HG03460 (cell line): ENCODE data around the gene BGLAP.
A peak's percentile ranks its signal among the peaks of the same experiment; 100 is the strongest.

Experiments used
- ATAC-seq: cut with Tn5 transposase; IDR thresholded peaks from one replicate; pipeline ENCODE4 v1.9.1; 2021; ENCODE audit not compliant: unreplicated experiment

The BGLAP gene

GRCh38 chr1:156226116-156226538, 15.9 kb upstream of the BGLAP start:
- peak; percentile 59 for ATAC-seq

DNA sequence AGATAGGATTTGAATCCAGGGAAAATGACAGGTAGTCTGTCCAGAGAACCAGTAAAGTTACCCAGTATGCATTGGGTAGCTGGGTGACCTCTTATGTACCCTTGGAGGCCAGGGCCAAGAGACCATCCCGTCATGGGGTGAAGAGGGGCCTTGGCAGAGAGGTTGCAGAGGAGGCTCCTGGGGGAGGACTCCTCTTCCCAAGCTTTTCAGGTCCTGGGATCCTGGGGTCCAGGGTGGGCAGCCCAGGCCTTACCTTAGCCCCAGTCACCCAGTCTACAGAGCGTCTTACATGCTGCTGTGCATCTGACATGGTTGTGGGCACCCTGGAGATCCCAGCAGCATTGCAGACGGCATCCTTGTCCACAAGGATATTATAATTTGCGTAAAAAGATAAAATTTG, 15.2 kb upstream of the BGLAP start:
- no peak for ATAC-seq

DNA sequence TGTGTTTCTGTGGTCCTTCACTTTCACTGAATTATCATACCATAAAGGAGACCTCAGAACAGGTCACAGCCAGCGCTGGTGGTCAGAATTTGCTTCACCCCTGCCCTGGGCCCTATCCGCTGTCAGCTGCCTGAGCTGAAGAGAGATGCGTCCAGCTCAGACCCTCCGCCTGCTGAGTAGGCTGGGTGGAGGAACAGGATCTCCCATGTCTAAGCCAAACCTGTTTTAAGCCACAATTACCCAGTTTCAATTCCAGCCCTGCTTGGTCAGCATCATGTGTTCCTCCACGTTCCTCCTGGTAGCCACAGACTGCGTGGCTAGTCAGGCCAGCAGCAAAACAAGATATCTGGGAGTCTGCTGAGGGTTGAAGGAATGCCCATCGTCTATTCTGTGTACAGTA, 13.5 kb upstream of the BGLAP start:
- no peak for ATAC-seq

DNA sequence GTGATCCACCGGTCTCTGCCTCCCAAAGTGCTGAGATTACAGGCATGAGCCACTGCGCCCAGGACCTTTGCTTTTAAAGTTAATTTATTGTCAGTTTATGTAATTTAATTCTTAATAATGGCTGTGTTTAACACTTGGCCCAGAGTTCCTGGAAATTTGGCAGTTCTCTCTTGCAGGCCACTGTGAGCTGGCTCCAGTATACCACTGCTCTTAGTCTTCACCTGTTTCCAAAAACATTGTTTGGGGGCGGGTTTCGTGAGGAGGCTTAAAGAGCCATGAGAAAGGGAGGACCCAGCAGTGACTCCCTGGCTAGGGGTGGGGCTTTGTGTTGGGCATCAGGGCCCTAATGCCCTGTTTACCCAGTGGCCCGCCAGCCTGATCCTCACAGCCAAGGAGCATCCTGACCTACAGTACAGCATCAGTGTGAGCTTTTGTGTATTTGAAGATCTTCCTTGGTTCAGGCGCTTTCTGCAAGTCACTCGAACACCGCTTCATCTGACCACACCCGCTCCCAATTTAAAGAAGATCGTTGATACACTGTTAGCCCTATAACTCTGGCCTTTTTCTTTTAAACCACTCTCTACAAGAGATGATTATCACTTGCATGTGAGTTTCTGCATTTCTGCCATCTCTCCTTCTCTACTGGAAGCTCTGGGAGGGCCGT, 12.0 kb upstream of the BGLAP start:
- no peak for ATAC-seq

GRCh38 chr1:156230473-156230837, 11.5 kb upstream of the BGLAP start:
- ATAC-seq = no peak

DNA sequence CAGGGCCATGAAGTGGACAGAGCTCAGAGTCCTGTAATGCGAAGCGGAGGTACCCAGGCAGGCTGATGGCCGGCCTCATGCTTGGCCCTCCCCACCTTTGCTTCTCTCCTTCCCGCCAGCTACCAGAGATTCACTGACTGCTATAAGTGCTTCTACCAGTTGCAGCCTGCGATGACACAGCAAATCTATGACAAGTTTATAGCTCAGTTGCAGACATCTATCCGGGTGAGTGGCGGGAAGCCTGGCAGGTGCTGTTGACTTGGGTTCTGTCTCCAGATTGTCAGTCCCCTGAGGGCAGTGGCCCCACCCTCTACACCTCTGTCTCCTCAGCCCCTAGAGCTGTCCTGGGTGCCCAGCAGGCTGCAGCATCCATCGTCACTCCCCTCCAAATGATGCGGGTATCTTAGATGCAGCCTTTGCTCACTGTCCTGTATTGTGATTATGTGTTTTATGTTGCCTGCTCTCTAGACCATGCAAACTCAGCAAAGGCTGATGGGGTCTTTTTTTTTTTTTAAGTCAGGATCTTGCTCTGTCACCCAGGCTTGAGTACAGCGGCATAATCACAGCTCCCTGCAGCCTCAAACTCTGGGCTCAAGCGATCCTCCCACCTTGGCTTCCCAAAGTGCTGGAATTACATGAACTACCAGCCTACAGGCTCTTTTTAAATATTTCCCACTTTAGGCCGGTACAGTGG, 9.6 kb upstream of the BGLAP start:
- no peak for ATAC-seq

- ATAC-seq = no peak
Observed at GRCh38 chr1:156233426-156234127, 8.4 kb upstream of the BGLAP start.

DNA sequence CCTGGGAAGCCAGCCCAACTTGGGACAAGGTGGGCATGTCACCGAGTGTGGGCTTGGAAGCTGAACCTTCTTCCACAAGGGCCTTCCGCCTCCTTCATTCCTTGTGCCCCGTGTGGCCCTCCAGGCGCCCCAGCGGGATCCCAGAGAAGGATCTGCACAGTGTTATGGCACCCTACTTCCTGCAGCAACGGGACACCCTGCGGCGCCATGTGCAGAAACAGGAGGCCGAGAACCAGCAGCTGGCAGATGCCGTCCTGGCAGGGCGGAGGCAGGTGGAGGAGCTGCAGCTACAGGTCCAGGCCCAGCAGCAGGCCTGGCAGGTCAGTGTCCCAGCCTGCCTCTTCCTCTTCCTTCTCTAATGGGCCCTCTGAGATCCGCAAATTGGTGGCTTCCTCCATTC, 5.8 kb upstream of the BGLAP start:
- no peak for ATAC-seq

- ATAC-seq = no peak
Observed at GRCh38 chr1:156238248-156238647, 3.7 kb upstream of the BGLAP start.

DNA sequence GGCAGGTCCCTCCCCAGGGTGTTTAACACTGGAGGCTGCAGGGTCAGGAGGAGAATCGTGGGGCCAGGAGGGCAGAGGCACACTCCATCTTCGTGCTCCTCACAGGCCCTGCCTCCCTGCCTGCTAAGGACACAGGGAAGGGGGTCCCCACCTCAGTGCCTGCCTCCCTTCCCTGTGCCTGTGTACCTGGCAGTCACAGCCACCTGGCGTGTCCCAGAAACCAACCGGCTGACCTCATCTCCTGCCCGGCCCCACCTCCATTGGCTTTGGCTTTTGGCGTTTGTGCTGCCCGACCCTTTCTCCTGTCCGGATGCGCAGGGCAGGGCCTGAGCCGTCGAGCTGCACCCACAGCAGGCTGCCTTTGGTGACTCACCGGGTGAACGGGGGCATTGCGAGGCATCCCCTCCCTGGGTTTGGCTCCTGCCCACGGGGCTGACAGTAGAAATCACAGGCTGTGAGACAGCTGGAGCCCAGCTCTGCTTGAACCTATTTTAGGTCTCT, 623 bp upstream of the BGLAP start:
- ATAC-seq = no peak

GRCh38 chr1:156242738-156243137, 754 bp downstream of the BGLAP start:
- ATAC-seq = no peak

DNA sequence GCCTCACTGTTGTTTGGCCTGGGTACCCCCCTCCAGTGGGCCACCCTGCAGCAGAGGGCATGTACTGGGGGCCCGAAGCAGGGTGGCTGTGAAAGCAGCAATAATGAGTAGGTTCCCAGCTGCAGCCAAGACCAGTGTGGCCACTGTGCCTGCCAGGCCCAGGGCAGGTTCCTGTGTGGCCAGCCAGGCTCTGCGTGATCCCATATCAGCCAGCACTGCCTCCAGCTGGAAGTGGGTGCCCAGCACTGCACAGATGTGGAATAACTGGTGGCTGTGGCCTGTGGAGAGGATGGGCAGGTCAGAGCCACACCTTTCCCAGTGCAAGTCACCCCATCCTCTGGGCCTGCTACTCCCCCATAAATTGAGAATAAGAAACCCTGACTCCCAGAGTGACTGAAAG, 2.1 kb downstream of the BGLAP start:
- ATAC-seq = no peak

DNA sequence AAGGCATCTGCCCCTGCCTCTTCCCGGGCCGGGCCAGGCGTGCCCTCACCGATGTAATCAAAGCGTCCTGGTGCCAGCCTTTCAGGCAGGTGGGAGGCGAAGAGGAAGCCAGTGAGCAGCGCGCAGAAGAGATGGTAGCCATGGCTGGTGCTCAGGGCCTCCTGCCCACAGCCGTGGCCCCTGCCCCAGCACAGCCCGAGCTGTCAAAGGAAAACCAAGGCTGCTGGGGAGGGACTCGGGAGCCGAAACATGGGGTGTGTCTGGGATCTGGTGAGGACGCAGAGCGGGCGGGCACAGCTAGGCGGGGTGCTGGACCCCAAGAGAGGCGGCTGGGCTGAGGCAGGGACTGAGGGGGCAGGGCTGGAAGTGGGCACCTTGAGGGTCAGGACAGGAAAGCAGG, 2.7 kb downstream of the BGLAP start:
- ATAC-seq = no peak

DNA sequence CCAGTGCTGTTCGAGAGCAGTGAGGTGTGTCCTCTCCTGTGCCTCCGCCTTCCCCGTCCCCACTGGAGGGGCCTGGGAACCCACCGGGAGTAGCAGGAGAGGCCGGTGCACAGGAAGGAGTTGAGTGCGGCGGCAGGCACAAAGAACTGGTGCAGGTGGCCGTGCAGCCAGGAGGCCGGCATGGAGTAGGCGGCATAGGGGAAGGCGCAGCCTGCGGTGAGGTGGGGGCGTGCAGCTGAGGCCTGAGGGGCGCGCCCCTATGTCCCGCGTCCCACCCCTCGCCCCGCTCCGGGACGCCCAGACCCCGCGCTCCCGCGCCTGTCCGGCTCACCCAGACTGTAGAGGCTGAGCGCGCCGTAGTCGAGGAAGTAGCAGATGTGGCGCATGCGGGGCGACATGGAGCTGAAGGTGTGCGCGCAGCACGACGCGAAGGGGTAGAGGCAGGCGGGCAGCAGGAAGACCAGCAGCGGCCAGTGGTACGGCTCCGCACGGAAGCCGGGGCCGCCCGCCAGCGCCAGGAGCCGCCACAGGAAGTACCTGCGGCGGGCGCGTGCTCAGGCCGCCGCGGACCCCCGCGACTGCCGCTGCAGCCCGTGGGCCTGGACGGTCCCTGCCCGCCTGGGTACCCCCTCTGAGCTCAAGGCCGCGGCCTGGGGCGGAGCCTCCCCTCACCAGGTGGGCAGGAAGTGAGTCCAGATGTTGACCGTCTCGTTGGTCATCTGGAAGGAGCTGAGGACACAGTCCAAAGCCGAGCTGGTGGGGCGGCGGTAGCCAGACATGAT, 3.7 kb downstream of the BGLAP start:
- ATAC-seq = no peak

DNA sequence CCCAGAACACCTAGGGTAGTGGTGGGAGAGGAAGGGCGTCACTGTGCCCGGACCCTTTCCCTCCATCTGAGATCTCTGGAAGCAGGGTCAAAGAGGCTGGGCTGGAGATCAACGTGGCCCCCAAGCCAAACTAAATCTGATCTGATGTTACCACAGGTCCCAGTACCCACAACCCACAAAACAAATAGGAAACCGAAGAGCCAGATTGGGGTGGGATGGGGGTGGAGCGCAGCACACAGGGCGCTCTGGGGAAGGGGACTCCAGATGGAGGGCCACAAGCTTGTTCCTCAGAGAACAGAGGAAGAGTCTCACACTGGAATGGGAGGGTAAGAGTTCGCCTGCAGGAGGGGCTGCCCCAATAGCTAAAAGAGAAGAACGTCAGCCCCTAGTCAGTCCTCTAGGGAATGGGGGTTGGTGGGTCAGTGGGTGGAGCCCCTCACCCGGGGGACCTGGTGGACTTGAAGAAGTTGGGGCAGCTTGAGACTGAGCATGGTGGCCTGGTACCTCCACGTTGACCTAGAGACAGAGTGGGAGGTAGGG, 4.3 kb downstream of the BGLAP start:
- ATAC-seq = no peak

DNA sequence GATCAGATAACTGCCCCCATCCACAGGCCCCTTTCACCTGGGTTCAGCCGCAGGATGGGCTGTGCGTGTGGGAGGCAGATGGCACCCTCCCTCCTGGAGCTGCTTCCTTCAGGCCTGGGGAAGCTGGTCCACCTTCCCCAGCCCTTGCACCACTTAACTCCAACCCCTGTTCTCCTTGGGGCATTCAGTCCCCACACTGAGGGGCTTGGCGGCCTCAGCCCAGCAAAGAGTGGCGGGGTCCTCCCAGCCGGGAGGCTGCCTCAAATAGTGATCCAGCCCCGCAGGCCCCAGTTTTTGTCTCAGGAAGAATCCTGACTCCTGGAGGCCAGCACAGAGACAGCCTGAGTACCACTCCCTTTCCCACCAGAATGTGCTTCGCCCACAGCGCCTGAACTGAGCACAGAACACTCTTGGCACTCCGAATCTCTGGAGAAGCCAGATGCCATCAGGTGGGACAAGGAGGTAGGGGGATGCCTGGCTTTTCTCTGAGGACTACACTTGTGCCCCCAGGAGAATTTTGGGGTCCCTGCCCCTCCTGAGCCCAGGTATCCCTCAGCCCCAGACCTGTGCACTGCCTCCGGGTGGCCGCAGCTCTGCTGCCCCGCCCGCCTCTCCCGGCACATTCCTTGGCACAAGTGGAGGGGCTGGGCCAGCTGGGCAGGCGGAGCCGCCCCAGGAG, 4.9 kb downstream of the BGLAP start:
- no peak for ATAC-seq

DNA sequence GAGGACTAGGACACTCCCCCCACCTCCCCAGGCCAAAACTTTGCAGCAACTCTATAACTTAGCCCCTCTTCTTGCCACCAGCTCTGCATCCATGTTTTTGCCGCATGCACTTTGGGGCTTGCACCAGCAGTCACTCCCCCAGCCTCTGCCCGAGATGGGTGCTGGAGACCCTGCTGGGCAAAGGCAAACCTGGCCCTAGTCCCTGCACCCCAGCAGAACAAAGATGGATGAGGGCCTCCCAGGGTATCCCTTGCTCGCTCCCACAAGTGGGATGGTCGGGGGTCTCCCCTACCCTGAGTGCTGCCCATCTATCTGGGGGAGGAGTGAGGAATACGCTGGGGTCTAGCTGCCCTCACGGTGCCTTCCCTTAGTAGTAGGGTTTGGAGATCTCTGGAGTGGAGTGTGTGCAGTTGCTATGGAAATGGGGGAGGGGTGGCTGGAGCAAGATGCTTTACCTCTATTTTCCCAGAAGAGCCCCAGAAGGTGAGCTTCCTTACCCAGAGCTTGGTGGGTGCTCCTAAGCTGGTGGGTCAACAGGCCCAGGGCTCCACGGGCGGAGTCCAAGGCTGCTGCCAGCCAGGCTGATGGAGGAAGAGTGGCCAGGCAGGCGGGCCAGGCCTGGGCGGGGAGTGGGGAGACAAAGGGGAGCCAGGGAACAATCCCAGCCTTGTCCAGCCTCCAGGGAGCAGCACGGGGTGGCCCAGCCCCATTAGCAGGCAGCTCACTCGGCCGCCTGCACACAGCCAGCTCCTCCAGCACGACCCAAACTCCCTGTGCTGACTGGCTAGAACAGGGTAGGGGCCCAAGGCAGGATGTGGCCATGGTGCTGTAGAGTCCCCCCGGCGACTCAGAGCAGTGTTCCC, 5.7 kb downstream of the BGLAP start, which contains the start of gene PAQR6:
Gene PAQR6 (minus strand): TSS at position 597 of the 863 bp plus-strand sequence. CDS start 1,325 bp downstream, outside the sequence.
- ATAC-seq = no peak

- ATAC-seq = no peak
Observed at GRCh38 chr1:156248323-156248683, 6.3 kb downstream of the BGLAP start.

DNA sequence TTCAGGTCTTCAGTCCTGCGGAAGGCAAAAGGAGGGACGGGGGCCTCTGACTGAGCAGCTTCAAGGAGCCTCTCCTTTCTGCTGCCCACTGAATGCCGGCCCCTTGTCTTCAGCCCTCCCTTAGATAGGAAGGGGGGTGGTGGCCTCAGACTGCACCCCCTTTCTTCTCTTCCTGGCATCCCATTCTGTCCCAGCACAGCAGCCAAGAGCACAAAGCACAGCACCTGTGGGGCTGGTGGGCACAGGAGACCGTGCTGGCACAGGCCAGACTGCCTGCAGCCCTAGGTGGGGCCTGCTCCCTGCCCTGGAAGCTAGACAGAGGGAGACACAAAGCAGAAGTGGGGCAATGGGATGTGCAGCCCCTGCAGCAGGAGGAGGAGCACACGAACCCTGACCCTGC, 7.6 kb downstream of the BGLAP start:
- ATAC-seq = no peak

DNA sequence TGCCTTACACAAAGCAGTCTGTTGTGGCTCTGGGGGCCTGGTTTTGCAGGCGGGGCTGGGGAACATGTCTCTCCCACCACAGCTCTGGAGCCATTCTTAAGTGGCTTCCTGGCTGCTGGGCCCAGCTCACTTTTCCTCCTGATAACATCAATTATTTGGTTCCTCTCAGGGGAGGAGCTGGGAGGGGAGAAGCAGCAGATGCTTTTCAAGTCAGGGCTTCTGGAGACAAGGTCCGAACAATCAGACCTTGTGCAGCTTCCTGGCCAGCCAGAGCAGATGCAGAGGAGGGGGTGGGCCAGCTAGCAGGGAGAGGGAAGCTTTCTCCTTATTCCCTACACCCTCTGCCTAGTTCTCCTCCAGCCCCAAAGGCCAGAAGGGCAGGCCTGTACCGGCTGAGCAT, 9.5 kb downstream of the BGLAP start:
- ATAC-seq = no peak
